Measurements from ENCODE around the gene THAP3. TPM values are rescaled to one million over a fixed set of nuclear protein-coding genes. Genes with fewer than 3 reads are reported as not detected.

The THAP3 gene
- polyA plus RNA-seq, 1 experiment: 7.8 TPM

DNA sequence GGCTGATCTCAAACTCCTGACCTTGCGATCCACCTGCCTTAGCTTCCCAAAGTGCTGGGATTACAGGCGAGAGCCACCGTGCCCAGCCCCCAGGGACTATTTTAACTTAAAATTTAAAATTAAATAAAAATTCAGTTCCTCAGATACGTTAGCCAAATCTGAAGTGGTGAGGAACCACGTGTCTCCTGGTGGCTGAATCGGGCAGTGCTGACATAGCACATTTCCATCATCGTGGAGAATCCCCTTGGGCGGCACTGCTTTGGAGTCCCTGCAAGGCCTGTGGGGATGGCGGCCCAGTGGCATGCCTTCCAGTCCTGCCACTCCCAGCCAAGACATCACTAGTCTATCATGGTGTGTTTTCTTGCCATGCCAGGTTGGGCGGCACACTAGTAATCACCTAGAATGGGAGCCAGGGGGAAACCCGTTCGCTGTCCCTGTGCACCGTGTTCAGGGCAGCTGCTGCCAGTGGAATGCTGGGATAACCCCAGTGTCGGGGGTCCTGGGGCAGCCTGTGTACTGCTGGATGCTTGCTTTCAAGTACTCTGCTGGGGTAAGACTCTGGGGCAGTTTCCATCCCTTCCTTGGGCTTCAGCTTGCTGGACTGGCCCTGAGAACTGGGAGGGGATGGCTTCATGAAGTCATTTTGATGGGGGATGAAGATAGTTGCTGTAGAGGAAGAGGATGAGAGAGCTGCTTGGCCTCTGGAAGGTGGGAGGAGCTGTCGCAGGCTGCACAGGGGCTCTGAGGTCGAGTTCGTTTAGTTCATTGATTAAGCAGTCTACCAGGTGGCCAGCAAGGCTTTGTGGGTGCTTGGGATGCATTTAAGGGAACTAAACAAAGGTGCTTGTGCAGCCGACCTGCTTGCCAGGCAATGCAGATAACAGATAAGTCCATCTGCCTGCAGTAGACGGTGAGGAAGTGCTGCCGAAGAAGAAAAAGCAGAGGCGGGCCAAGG lies 40.3 kb upstream of the THAP3 start:
- DNase-seq (ENCODE audit: low read depth, low spot score): no peak
- H3K4me3 ChIP-seq (ENCODE audit: low read depth, low read length): no peak overlapping the region
- CTCF ChIA-PET: interaction anchor here (1.1 kb wide), 1 partner anchor 30 kb away, joined by 7 read pairs; the partner anchor contains the start of genes NOL9 and TAS1R1
- POLR2A ChIA-PET: no interaction called here
- H3K27me3 ChIP-seq (ENCODE audit: control insufficient read depth, insufficient read depth, low read length): no peaks in the 10 kb centered on the region
- TF ChIP-seq, protein P1, sequence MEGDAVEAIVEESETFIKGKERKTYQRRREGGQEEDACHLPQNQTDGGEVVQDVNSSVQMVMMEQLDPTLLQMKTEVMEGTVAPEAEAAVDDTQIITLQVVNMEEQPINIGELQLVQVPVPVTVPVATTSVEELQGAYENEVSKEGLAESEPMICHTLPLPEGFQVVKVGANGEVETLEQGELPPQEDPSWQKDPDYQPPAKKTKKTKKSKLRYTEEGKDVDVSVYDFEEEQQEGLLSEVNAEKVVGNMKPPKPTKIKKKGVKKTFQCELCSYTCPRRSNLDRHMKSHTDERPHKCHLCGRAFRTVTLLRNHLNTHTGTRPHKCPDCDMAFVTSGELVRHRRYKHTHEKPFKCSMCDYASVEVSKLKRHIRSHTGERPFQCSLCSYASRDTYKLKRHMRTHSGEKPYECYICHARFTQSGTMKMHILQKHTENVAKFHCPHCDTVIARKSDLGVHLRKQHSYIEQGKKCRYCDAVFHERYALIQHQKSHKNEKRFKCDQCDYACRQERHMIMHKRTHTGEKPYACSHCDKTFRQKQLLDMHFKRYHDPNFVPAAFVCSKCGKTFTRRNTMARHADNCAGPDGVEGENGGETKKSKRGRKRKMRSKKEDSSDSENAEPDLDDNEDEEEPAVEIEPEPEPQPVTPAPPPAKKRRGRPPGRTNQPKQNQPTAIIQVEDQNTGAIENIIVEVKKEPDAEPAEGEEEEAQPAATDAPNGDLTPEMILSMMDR (IDR thresholded peaks at IDR 0.05; ENCODE audit: low read depth, low read length): peak; percentile 21; the same call in 1 of the 2 replicates
- no peaks in the 10 kb centered on the region for H3K9me3 ChIP-seq (ENCODE audit: control insufficient read depth, insufficient read depth, low read length)
- H3K27ac ChIP-seq (ENCODE audit: low read depth, low read length): no peak overlapping the region

DNA sequence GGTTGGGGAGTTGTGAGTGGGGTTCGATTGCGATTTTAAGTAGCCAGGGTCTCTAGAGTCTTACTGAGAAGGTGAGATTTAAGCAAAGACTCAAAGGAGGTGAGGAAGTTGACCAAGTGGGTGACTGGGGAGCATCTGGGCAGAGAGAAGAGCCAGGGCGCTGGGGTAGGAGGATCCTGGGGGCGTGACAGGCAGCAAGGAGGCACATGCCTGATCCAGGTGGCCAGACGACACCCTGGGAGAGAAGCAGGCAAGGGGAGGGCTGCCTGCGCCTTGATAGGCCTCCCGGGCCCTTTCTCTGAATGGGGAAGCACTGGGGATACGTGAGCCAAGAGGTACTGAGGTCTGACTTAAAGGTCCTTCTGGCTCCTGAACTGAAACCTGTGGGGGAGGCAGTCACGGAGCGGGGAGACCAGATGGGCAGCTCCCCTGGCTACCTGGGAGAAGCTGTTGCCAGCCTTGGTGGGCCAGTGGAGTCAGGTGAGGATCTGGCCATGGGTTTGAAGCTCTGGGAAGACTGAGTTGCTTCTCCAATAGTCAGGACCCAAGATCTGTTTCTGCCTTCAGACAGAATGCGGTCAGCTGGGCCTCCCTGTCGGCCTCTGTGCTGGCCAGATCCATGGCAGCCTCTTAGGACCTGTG lies 39.5 kb upstream of the THAP3 start:
- ChIA-PET CTCF (no interaction called here), POLR2A (no interaction called here)
- no peak for DNase-seq (ENCODE audit: low read depth, low spot score)

DNA sequence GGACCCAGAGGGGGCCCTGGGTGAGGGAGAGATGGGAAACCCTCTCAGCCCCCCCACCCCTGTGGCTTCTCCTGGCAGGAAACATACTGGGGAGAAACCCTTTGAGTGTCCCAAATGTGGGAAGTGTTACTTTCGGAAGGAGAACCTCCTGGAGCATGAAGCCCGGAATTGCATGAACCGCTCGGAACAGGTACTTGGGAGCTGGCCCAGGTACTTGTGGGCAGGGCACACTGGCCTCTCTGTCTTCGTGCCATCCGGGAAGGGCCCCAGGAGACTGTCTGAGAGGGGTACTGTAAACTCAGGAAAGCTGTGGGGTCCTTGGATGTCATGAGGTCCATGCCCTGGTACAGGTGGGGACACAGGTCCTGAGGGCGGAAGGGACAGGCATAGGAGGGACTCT lies 38.8 kb upstream of the THAP3 start:
- CTCF ChIA-PET: no interaction called here
- H3K9me3 ChIP-seq (ENCODE audit: control insufficient read depth, insufficient read depth, low read length): no peaks in the 10 kb centered on the region
- TF ChIP-seq, protein P1 (IDR thresholded peaks at IDR 0.05; ENCODE audit: low read depth, low read length): no peak
- DNase-seq (ENCODE audit: low read depth, low spot score): no peak
- H3K27me3 ChIP-seq (ENCODE audit: control insufficient read depth, insufficient read depth, low read length): no peaks in the 10 kb centered on the region
- no peak overlapping the region for H3K27ac ChIP-seq (ENCODE audit: low read depth, low read length)
- H3K4me3 ChIP-seq (ENCODE audit: low read depth, low read length): no peak overlapping the region
- POLR2A ChIA-PET: no interaction called here

More for the DNA sequence above, 39.5 kb upstream of the THAP3 start:
- no peaks in the 10 kb centered on the region for H3K27me3 ChIP-seq (ENCODE audit: control insufficient read depth, insufficient read depth, low read length)
- TF ChIP-seq, protein P1 (IDR thresholded peaks at IDR 0.05; ENCODE audit: low read depth, low read length): no peak
- no peak overlapping the region for H3K27ac ChIP-seq (ENCODE audit: low read depth, low read length)
- H3K4me3 ChIP-seq (ENCODE audit: low read depth, low read length): no peak overlapping the region
- no peaks in the 10 kb centered on the region for H3K9me3 ChIP-seq (ENCODE audit: control insufficient read depth, insufficient read depth, low read length)

DNA sequence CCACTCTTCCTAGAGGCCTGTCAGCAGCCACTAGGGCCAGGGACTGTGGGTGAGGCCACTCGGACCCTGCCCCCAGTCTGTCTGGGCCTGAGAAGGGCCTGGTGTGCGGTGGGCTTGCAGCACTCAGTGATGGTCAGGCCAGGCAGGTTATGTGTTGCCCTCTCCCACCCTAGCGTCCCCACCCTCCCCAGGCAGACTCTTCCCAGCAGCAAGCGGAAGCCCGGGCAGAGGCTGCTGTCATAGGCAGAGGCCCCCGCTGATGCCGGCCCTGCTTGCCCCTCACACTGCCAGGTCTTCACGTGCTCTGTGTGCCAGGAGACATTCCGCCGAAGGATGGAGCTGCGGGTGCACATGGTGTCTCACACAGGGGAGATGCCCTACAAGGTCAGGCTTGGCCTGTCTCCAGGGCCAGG lies 38.3 kb upstream of the THAP3 start:
- TF ChIP-seq, protein P1 (IDR thresholded peaks at IDR 0.05; ENCODE audit: low read depth, low read length): no peak
- ChIA-PET POLR2A (interaction anchor here (1.6 kb wide), 1 partner anchor 16 kb away, joined by 6 read pairs; the partner anchor contains the start of gene KLHL21), CTCF (no interaction called here)
- no peak overlapping the region for H3K27ac ChIP-seq (ENCODE audit: low read depth, low read length)
- no peak overlapping the region for H3K4me3 ChIP-seq (ENCODE audit: low read depth, low read length)
- no peaks in the 10 kb centered on the region for H3K27me3 ChIP-seq (ENCODE audit: control insufficient read depth, insufficient read depth, low read length)
- no peak for DNase-seq (ENCODE audit: low read depth, low spot score)
- H3K9me3 ChIP-seq (ENCODE audit: control insufficient read depth, insufficient read depth, low read length): no peaks in the 10 kb centered on the region

Data from AG04450 (cell line).